KMS-11 (cell line): ENCODE data around the gene NDFIP1.

Experiments used
- H2AFZ ChIP-seq: fragments of 200-600 bp; sonication (generic); 2 replicates; pipeline ENCODE4 v1.6.1; 2016; ENCODE audit warnings: antibody characterized with exemption, mixed run types, low read depth
- H3K27ac ChIP-seq: fragments of 200-600 bp; sonication (generic); 2 replicates; pipeline ENCODE4 v1.6.1; 2016; ENCODE audit warnings: mild to moderate bottlenecking, mixed run types
- H3K27me3 ChIP-seq: fragments of 200-600 bp; sonication (generic); 2 replicates; pipeline ENCODE4 v1.6.1; 2017; ENCODE audit warnings: mild to moderate bottlenecking, low read depth, mixed run types, moderate library complexity; ENCODE audit not compliant: insufficient read depth
- H3K36me3 ChIP-seq: fragments of 200-600 bp; sonication (generic); 2 replicates; pipeline ENCODE4 v1.6.1; 2017; ENCODE audit warnings: mild to moderate bottlenecking, mixed run types; ENCODE audit not compliant: insufficient read depth
- H3K4me1 ChIP-seq: fragments of 200-600 bp; sonication (generic); 2 replicates; pipeline ENCODE4 v1.6.1; 2016; ENCODE audit warnings: mild to moderate bottlenecking, low read depth, mixed run types; ENCODE audit not compliant: poor library complexity, severe bottlenecking
- H3K4me2 ChIP-seq: fragments of 200-600 bp; sonication (generic); 2 replicates; pipeline ENCODE4 v1.7.0; 2016; ENCODE audit warnings: mild to moderate bottlenecking, mixed run types
- H3K4me3 ChIP-seq: fragments of 200-600 bp; sonication (generic); IDR thresholded peaks from 2 replicates; pipeline ENCODE4 v1.6.1; 2017; ENCODE audit warnings: low read depth, low read length, mixed read lengths; ENCODE audit not compliant: insufficient read depth
- H3K79me2 ChIP-seq: fragments of 200-600 bp; sonication (generic); 2 replicates; pipeline ENCODE4 v1.6.1; 2016; ENCODE audit warnings: low read depth, mixed run types; ENCODE audit not compliant: insufficient read depth
- H3K9ac ChIP-seq: fragments of 200-600 bp; sonication (generic); 2 replicates; pipeline ENCODE4 v1.6.1; 2016; ENCODE audit warnings: mild to moderate bottlenecking, mixed run types
- H4K20me1 ChIP-seq: fragments of 200-600 bp; sonication (generic); 2 replicates; pipeline ENCODE4 v1.6.1; 2016; ENCODE audit warnings: mild to moderate bottlenecking, mixed run types; ENCODE audit not compliant: insufficient read depth
- CTCF ChIP-seq: fragments of 200-600 bp; sonication (generic); conservative IDR thresholded peaks from 2 replicates; pipeline ENCODE4 v1.6.1; 2017; ENCODE audit warnings: low read depth, mild to moderate bottlenecking, antibody characterized with exemption, low read length, moderate library complexity, mixed read lengths

Gene NDFIP1

GRCh38 chr5:142199388-142199787, 90.8 kb downstream of the NDFIP1 start:
- Histone ChIP-seq H3K4me2 (no peak overlapping the region), H2AFZ (no peak overlapping the region), H3K27ac (no peak overlapping the region), H3K36me3 (no peaks in the 10 kb centered on the region), H3K79me2 (no peaks in the 10 kb centered on the region), H3K9ac (no peak overlapping the region), H4K20me1 (no peaks in the 10 kb centered on the region), H3K4me3 (no peak overlapping the region), H3K4me1 (no peaks in the 10 kb centered on the region), H3K27me3 (no peaks in the 10 kb centered on the region)
- TF ChIP-seq CTCF = no peak

GRCh38 chr5:142200387-142200786, 91.8 kb downstream of the NDFIP1 start:
- no peak overlapping the region for H3K9ac ChIP-seq
- H3K27me3 ChIP-seq = no peaks in the 10 kb centered on the region
- no peaks in the 10 kb centered on the region for H4K20me1 ChIP-seq
- H3K27ac ChIP-seq = no peak overlapping the region
- no peaks in the 10 kb centered on the region for H3K4me1 ChIP-seq
- no peak for TF ChIP-seq CTCF
- H3K79me2 ChIP-seq = no peaks in the 10 kb centered on the region
- H3K4me3 ChIP-seq = no peak overlapping the region
- no peaks in the 10 kb centered on the region for H3K36me3 ChIP-seq
- no peak overlapping the region for H2AFZ ChIP-seq
- H3K4me2 ChIP-seq = no peak overlapping the region

GRCh38 chr5:142201471-142201887, 92.9 kb downstream of the NDFIP1 start:
- Histone ChIP-seq H3K27me3 (no peaks in the 10 kb centered on the region), H3K27ac (no peak overlapping the region), H2AFZ (no peak overlapping the region), H3K4me2 (no peak overlapping the region), H3K4me1 (no peaks in the 10 kb centered on the region), H3K79me2 (no peaks in the 10 kb centered on the region), H3K9ac (no peak overlapping the region), H4K20me1 (no peaks in the 10 kb centered on the region), H3K36me3 (no peaks in the 10 kb centered on the region), H3K4me3 (no peak overlapping the region)
- no peak for TF ChIP-seq CTCF

GRCh38 chr5:142202282-142202681, 93.7 kb downstream of the NDFIP1 start:
- Histone ChIP-seq H3K79me2 (no peaks in the 10 kb centered on the region), H3K4me1 (no peaks in the 10 kb centered on the region), H3K4me3 (no peak overlapping the region), H3K4me2 (no peak overlapping the region), H3K36me3 (no peaks in the 10 kb centered on the region), H3K27ac (no peak overlapping the region), H2AFZ (no peak overlapping the region), H4K20me1 (no peaks in the 10 kb centered on the region), H3K9ac (no peak overlapping the region), H3K27me3 (no peaks in the 10 kb centered on the region)
- no peak for TF ChIP-seq CTCF
